ENCODE measurements around the gene CCNQ. TPM values are rescaled to one million over a fixed set of nuclear protein-coding genes. Genes with fewer than 3 reads are reported as not detected.

The CCNQ gene
- total and polyA plus RNA-seq, 4 donors, result 8.9 to 14.7 (median 9.8) TPM

DNA sequence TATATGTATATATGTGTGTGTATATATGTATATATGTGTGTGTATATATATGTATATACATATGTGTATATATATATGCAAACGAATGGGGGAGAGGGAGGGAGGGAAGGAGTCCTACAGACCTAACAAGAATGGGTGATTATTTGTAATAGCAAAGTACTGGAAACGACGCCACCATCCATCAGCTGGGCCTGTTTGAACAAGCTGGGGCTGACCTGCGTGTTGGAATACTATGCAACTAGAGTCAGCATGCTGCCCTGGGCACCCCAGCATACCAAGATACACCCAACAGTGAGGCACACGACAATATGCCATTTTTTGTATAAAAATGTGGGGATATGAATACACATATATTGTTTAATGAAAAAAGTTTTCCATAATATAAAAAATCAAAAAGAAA, 21.6 kb upstream of the CCNQ start (continued):
- TF ChIP-seq, protein P1, sequence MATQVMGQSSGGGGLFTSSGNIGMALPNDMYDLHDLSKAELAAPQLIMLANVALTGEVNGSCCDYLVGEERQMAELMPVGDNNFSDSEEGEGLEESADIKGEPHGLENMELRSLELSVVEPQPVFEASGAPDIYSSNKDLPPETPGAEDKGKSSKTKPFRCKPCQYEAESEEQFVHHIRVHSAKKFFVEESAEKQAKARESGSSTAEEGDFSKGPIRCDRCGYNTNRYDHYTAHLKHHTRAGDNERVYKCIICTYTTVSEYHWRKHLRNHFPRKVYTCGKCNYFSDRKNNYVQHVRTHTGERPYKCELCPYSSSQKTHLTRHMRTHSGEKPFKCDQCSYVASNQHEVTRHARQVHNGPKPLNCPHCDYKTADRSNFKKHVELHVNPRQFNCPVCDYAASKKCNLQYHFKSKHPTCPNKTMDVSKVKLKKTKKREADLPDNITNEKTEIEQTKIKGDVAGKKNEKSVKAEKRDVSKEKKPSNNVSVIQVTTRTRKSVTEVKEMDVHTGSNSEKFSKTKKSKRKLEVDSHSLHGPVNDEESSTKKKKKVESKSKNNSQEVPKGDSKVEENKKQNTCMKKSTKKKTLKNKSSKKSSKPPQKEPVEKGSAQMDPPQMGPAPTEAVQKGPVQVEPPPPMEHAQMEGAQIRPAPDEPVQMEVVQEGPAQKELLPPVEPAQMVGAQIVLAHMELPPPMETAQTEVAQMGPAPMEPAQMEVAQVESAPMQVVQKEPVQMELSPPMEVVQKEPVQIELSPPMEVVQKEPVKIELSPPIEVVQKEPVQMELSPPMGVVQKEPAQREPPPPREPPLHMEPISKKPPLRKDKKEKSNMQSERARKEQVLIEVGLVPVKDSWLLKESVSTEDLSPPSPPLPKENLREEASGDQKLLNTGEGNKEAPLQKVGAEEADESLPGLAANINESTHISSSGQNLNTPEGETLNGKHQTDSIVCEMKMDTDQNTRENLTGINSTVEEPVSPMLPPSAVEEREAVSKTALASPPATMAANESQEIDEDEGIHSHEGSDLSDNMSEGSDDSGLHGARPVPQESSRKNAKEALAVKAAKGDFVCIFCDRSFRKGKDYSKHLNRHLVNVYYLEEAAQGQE (IDR thresholded peaks at IDR 0.05), result no peak
- no peak for TF ChIP-seq RAD21 (IDR thresholded peaks at IDR 0.05)
- no peak for TF ChIP-seq TAF1 (conservative IDR thresholded peaks at IDR 0.05)
- no peak for TF ChIP-seq HNF4A (conservative IDR thresholded peaks at IDR 0.05)

DNA sequence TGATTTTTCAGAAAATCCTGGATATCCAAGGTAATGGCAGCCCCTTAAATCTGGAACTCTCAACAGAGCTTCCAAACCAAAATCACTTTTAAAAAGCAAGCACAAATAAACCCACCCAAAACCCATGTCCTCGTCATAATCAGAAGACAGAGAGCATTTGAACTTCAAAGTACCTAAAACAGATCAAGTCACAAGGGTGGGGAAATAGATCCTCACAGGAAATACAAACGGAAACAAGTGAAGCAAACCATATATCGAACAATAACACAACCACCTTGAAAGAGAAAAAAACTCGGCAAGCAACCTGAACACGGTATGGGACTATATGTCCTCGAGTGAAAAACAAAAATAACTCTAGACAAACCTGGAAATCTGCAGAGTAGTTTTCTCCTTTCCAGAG, 15.9 kb upstream of the CCNQ start:
- Histone ChIP-seq H3K27ac (ENCODE audit: low read depth in 1 of 2, low read length in 2 of 2) (no peak overlapping the region), H3K4me3 (ENCODE audit: low read depth in 1 of 3, low read length in 3 of 3) (no peak overlapping the region), H3K4me1 (ENCODE audit: control insufficient read depth in 4 of 4, insufficient read depth in 4 of 4, low read length in 3 of 4) (peaks cover 3 to 9% (median 6%) of the 10 kb centered on the region in 4 donors), H3K36me3 (ENCODE audit: control insufficient read depth in 4 of 4, insufficient read depth in 3 of 4, low read depth in 1 of 4, low read length in 3 of 4) (no peaks in the 10 kb centered on the region), H3K9me3 (ENCODE audit: control insufficient read depth in 4 of 4, low read length in 3 of 4) (peaks cover 0 to 4% (median 0%) of the 10 kb centered on the region in 4 donors), H3K27me3 (ENCODE audit: control insufficient read depth in 4 of 4, insufficient read depth in 4 of 4, low read length in 3 of 4) (no peaks in the 10 kb centered on the region), H3K9ac (ENCODE audit: low read depth in 1 of 2, low read length in 2 of 2) (no peak overlapping the region)
- 82% methylated on average over 6 of the region's 6 CpGs for WGBS
- TF ChIP-seq, protein P1 (IDR thresholded peaks at IDR 0.05), result no peak
- no peak for TF ChIP-seq HNF4G (IDR thresholded peaks at IDR 0.05)
- TF ChIP-seq GABPA (IDR thresholded peaks at IDR 0.05 in 1 of 2, conservative IDR thresholded peaks at IDR 0.05 in 1 of 2), result no peak
- no peak for TF ChIP-seq JUND (IDR thresholded peaks at IDR 0.05)
- TF ChIP-seq FOXA2 (IDR thresholded peaks at IDR 0.05), result no peak
- no peak for TF ChIP-seq RXRA (IDR thresholded peaks at IDR 0.05)
- TF ChIP-seq, protein P2, sequence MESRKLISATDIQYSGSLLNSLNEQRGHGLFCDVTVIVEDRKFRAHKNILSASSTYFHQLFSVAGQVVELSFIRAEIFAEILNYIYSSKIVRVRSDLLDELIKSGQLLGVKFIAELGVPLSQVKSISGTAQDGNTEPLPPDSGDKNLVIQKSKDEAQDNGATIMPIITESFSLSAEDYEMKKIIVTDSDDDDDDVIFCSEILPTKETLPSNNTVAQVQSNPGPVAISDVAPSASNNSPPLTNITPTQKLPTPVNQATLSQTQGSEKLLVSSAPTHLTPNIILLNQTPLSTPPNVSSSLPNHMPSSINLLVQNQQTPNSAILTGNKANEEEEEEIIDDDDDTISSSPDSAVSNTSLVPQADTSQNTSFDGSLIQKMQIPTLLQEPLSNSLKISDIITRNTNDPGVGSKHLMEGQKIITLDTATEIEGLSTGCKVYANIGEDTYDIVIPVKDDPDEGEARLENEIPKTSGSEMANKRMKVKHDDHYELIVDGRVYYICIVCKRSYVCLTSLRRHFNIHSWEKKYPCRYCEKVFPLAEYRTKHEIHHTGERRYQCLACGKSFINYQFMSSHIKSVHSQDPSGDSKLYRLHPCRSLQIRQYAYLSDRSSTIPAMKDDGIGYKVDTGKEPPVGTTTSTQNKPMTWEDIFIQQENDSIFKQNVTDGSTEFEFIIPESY (IDR thresholded peaks at IDR 0.05), result no peak
- TF ChIP-seq SP1 (IDR thresholded peaks at IDR 0.05), result no peak
- TF ChIP-seq TAF1 (conservative IDR thresholded peaks at IDR 0.05), result no peak
- no peak for TF ChIP-seq NR2F2 (IDR thresholded peaks at IDR 0.05)
- TF ChIP-seq, protein P3, sequence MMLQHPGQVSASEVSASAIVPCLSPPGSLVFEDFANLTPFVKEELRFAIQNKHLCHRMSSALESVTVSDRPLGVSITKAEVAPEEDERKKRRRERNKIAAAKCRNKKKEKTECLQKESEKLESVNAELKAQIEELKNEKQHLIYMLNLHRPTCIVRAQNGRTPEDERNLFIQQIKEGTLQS (IDR thresholded peaks at IDR 0.05), result no peak
- TF ChIP-seq, protein P4, sequence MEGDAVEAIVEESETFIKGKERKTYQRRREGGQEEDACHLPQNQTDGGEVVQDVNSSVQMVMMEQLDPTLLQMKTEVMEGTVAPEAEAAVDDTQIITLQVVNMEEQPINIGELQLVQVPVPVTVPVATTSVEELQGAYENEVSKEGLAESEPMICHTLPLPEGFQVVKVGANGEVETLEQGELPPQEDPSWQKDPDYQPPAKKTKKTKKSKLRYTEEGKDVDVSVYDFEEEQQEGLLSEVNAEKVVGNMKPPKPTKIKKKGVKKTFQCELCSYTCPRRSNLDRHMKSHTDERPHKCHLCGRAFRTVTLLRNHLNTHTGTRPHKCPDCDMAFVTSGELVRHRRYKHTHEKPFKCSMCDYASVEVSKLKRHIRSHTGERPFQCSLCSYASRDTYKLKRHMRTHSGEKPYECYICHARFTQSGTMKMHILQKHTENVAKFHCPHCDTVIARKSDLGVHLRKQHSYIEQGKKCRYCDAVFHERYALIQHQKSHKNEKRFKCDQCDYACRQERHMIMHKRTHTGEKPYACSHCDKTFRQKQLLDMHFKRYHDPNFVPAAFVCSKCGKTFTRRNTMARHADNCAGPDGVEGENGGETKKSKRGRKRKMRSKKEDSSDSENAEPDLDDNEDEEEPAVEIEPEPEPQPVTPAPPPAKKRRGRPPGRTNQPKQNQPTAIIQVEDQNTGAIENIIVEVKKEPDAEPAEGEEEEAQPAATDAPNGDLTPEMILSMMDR (IDR thresholded peaks at IDR 0.05; ENCODE audit: low read depth, low read length, missing input control), result no peak
- TF ChIP-seq YY1 (IDR thresholded peaks at IDR 0.05), result no peak
- no peak for TF ChIP-seq HNF4A (conservative IDR thresholded peaks at IDR 0.05)
- no peak for TF ChIP-seq EGR1 (IDR thresholded peaks at IDR 0.05; ENCODE audit: low read depth in 2 of 2)
- no peak for DNase-seq (ENCODE audit: low spot score)

All from liver (tissue), 9 donors.